GM12878 (cell line): ENCODE data around the gene KRT86.

Source experiments
- CEBPB ChIP-seq, 2 experiments: fragments of 150-350 bp in 1 of 2; IDR thresholded peaks; 2 replicates each; pipeline ENCODE4 v1.6.1; 2012 to 2014; ENCODE audit warnings: low read depth in 2 of 2, low read length in 2 of 2, borderline replicate concordance in 1 of 2, inconsistent platforms in 1 of 2
- CHD2 ChIP-seq: IDR thresholded peaks from 2 replicates; pipeline ENCODE4 v1.6.1; 2011; ENCODE audit warnings: low read depth, low read length, improper control_type of control experiment, borderline replicate concordance
- CHD4 ChIP-seq: fragments of 200-600 bp; sonication (generic); IDR thresholded peaks from 2 replicates; pipeline ENCODE4 v1.6.1; 2016; ENCODE audit warnings: mild to moderate bottlenecking
- EP300 ChIP-seq, 2 experiments: fragments of 150-350 bp in 1 of 2; IDR thresholded peaks; 2 replicates each; pipeline ENCODE4 v1.6.1; 2011 to 2012; ENCODE audit warnings: low read depth in 2 of 2, low read length in 2 of 2, borderline replicate concordance in 1 of 2, improper control_type of control experiment in 1 of 2, inconsistent platforms in 1 of 2; ENCODE audit not compliant: control insufficient read depth in 1 of 2
- EZH2 ChIP-seq: IDR thresholded peaks from 2 replicates; pipeline ENCODE4 v1.6.1; 2012; ENCODE audit warnings: low read depth, mild to moderate bottlenecking, control low read depth, inconsistent platforms, low read length, borderline replicate concordance; ENCODE audit not compliant: control insufficient read depth
- HDAC6 ChIP-seq: fragments of 200-600 bp; sonication (generic); IDR thresholded peaks from one replicate; pipeline ENCODE4 v1.8.0; 2017; ENCODE audit warnings: antibody characterized with exemption; ENCODE audit not compliant: unreplicated experiment
- JUND ChIP-seq: IDR thresholded peaks from 2 replicates; pipeline ENCODE4 v1.6.1; 2012; ENCODE audit warnings: low read depth, mild to moderate bottlenecking, low read length, improper control_type of control experiment, moderate library complexity
- SRF ChIP-seq, 2 experiments: IDR thresholded peaks; 2 replicates each; pipeline ENCODE4 v1.6.1; 2011; ENCODE audit warnings: low read depth in 2 of 2, low read length in 2 of 2, mild to moderate bottlenecking in 1 of 2, moderate library complexity in 1 of 2
- SUPT20H ChIP-seq: IDR thresholded peaks from 2 replicates; pipeline ENCODE4 v1.6.1; 2011; ENCODE audit warnings: low read depth, mild to moderate bottlenecking, low read length, moderate library complexity, borderline replicate concordance; ENCODE audit not compliant: control insufficient read depth
- TAF1 ChIP-seq: IDR thresholded peaks from 2 replicates; pipeline ENCODE4 v1.6.1; 2011; ENCODE audit warnings: mild to moderate bottlenecking, low read depth, low read length, borderline replicate concordance
- TF ChIP-seq, protein P1 (sequence below), 3 experiments: IDR thresholded peaks in 2 of 3; conservative IDR thresholded peaks in 1 of 3; 2 replicates each; pipeline ENCODE4 v1.5.1; 2011; ENCODE audit warnings: low read depth in 3 of 3, low read length in 3 of 3, mild to moderate bottlenecking in 3 of 3, control low read depth in 2 of 3, moderate library complexity in 2 of 3, inconsistent platforms in 1 of 3, mixed read lengths in 1 of 3; ENCODE audit not compliant: control insufficient read depth in 2 of 3, insufficient read depth in 1 of 3; ENCODE audit errors: extremely low read depth in 1 of 3
- TF ChIP-seq, protein P2 (sequence below): fragments of 450-650 bp; IDR thresholded peaks from 2 replicates; pipeline ENCODE4 v1.6.1; 2014; ENCODE audit warnings: mild to moderate bottlenecking
- TF ChIP-seq, protein P3 (sequence below): IDR thresholded peaks from 2 replicates; pipeline ENCODE4 v1.6.1; 2012; ENCODE audit warnings: mild to moderate bottlenecking, low read depth, low read length

DNA sequence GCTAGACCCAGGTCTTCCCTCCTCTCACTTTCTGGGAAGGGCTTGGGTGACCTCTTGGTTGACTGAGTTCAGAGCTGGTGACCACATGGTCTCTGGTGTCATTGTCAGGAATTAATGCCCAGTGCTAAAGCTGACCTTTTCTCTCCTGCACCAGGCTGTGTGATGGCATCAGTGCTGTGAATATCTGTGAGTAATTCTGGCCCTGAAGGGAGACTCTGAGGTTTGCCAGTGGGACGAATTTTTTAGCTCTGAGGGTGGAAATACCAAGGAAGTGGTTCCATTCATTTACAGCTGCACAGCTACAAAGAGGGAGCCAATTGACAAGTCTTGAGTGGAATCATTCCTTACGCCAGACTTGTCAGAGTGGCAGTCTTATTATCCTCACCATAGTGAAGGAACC is 6.2 kb upstream of the KRT86 start:
- TF ChIP-seq, protein P1, sequence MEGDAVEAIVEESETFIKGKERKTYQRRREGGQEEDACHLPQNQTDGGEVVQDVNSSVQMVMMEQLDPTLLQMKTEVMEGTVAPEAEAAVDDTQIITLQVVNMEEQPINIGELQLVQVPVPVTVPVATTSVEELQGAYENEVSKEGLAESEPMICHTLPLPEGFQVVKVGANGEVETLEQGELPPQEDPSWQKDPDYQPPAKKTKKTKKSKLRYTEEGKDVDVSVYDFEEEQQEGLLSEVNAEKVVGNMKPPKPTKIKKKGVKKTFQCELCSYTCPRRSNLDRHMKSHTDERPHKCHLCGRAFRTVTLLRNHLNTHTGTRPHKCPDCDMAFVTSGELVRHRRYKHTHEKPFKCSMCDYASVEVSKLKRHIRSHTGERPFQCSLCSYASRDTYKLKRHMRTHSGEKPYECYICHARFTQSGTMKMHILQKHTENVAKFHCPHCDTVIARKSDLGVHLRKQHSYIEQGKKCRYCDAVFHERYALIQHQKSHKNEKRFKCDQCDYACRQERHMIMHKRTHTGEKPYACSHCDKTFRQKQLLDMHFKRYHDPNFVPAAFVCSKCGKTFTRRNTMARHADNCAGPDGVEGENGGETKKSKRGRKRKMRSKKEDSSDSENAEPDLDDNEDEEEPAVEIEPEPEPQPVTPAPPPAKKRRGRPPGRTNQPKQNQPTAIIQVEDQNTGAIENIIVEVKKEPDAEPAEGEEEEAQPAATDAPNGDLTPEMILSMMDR (IDR thresholded peaks at IDR 0.05 in 2 of 3, conservative IDR thresholded peaks at IDR 0.05 in 1 of 3; ENCODE audit: control insufficient read depth in 2 of 3, extremely low read depth in 1 of 3, insufficient read depth in 1 of 3, low read depth in 3 of 3, low read length in 3 of 3) = no peak
- TF ChIP-seq SUPT20H = no peak
- TF ChIP-seq, protein P2, sequence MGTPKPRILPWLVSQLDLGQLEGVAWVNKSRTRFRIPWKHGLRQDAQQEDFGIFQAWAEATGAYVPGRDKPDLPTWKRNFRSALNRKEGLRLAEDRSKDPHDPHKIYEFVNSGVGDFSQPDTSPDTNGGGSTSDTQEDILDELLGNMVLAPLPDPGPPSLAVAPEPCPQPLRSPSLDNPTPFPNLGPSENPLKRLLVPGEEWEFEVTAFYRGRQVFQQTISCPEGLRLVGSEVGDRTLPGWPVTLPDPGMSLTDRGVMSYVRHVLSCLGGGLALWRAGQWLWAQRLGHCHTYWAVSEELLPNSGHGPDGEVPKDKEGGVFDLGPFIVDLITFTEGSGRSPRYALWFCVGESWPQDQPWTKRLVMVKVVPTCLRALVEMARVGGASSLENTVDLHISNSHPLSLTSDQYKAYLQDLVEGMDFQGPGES = no peak
- no peak for TF ChIP-seq EP300 (IDR thresholded peaks at IDR 0.05; ENCODE audit: borderline replicate concordance in 1 of 2, control insufficient read depth in 1 of 2, low read depth in 2 of 2, low read length in 2 of 2)
- no peak for TF ChIP-seq CHD2
- TF ChIP-seq JUND = no peak
- no peak for TF ChIP-seq CHD4
- no peak for TF ChIP-seq SRF (IDR thresholded peaks at IDR 0.05; ENCODE audit: low read depth in 2 of 2, low read length in 2 of 2)
- no peak for TF ChIP-seq TAF1
- no peak for TF ChIP-seq HDAC6
- TF ChIP-seq CEBPB (IDR thresholded peaks at IDR 0.05; ENCODE audit: borderline replicate concordance in 1 of 2, low read depth in 2 of 2, low read length in 2 of 2) = no peak
- TF ChIP-seq EZH2 = no peak
- TF ChIP-seq, protein P3, sequence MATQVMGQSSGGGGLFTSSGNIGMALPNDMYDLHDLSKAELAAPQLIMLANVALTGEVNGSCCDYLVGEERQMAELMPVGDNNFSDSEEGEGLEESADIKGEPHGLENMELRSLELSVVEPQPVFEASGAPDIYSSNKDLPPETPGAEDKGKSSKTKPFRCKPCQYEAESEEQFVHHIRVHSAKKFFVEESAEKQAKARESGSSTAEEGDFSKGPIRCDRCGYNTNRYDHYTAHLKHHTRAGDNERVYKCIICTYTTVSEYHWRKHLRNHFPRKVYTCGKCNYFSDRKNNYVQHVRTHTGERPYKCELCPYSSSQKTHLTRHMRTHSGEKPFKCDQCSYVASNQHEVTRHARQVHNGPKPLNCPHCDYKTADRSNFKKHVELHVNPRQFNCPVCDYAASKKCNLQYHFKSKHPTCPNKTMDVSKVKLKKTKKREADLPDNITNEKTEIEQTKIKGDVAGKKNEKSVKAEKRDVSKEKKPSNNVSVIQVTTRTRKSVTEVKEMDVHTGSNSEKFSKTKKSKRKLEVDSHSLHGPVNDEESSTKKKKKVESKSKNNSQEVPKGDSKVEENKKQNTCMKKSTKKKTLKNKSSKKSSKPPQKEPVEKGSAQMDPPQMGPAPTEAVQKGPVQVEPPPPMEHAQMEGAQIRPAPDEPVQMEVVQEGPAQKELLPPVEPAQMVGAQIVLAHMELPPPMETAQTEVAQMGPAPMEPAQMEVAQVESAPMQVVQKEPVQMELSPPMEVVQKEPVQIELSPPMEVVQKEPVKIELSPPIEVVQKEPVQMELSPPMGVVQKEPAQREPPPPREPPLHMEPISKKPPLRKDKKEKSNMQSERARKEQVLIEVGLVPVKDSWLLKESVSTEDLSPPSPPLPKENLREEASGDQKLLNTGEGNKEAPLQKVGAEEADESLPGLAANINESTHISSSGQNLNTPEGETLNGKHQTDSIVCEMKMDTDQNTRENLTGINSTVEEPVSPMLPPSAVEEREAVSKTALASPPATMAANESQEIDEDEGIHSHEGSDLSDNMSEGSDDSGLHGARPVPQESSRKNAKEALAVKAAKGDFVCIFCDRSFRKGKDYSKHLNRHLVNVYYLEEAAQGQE = no peak
